NT2/D1 (cell line): ENCODE data around the gene WDR5.

Experiments used
- DNase-seq: peaks from one replicate; pipeline ENCODE4 v3.0.0-alpha.2; 2011; ENCODE audit warnings: low read depth, low spot score
- H3K27me3 ChIP-seq: 2 replicates; pipeline ENCODE4 v1.6.0; 2011; ENCODE audit warnings: mild to moderate bottlenecking; ENCODE audit not compliant: insufficient read length, insufficient read depth
- H3K36me3 ChIP-seq: 2 replicates; pipeline ENCODE4 v1.6.1; 2011; ENCODE audit warnings: mild to moderate bottlenecking, low read length, mixed read lengths; ENCODE audit not compliant: insufficient read depth, insufficient read length
- H3K4me1 ChIP-seq: 2 replicates; pipeline ENCODE4 v1.5.1; 2011; ENCODE audit not compliant: insufficient read depth, insufficient read length
- H3K4me3 ChIP-seq: 2 replicates; pipeline ENCODE4 v1.5.1; 2011; ENCODE audit warnings: low read depth; ENCODE audit not compliant: insufficient read length
- H3K9ac ChIP-seq: 2 replicates; pipeline ENCODE4 v1.6.0; 2011; ENCODE audit warnings: low read depth; ENCODE audit not compliant: insufficient read length
- H3K9me3 ChIP-seq: 2 replicates; pipeline ENCODE4 v1.5.1; 2011; ENCODE audit warnings: mild to moderate bottlenecking, low read length; ENCODE audit not compliant: insufficient read depth
- SUZ12 ChIP-seq: IDR thresholded peaks from 2 replicates; pipeline ENCODE4 v1.6.1; 2011; ENCODE audit not compliant: insufficient read length, insufficient read depth; ENCODE audit errors: extremely low read depth
- YY1 ChIP-seq: IDR thresholded peaks from 2 replicates; pipeline ENCODE4 v1.6.1; 2011; ENCODE audit not compliant: insufficient read length, insufficient read depth
- ZNF274 ChIP-seq: IDR thresholded peaks from 2 replicates; pipeline ENCODE4 v1.6.1; 2011; ENCODE audit warnings: mild to moderate bottlenecking, low read depth, low read length

WDR5 gene

GRCh38 chr9:134145262-134145661 is 9.4 kb downstream of the WDR5 start:
- DNase-seq, result no peak
- Histone ChIP-seq H3K36me3 (peaks cover 90% of the 10 kb centered on the region), H3K27me3 (no peaks in the 10 kb centered on the region), H3K9me3 (no peaks in the 10 kb centered on the region), H3K9ac (no peak overlapping the region), H3K4me1 (no peaks in the 10 kb centered on the region), H3K4me3 (no peak overlapping the region)
- no peak for TF ChIP-seq YY1
- no peak for TF ChIP-seq ZNF274
- TF ChIP-seq SUZ12, result no peak

GRCh38 chr9:134146774-134147493 is 11.1 kb downstream of the WDR5 start:
- H3K36me3 ChIP-seq, result peaks cover 90% of the 10 kb centered on the region
- H3K4me1 ChIP-seq, result peaks cover 9% of the 10 kb centered on the region
- H3K27me3 ChIP-seq, result no peaks in the 10 kb centered on the region
- TF ChIP-seq YY1 (no peak), ZNF274 (no peak), SUZ12 (no peak)
- DNase-seq, result no peak
- no peak overlapping the region for H3K9ac ChIP-seq
- H3K9me3 ChIP-seq, result no peaks in the 10 kb centered on the region
- no peak overlapping the region for H3K4me3 ChIP-seq

- peaks cover 12% of the 10 kb centered on the region for H3K4me1 ChIP-seq
- TF ChIP-seq YY1 (no peak), ZNF274 (no peak), SUZ12 (no peak)
- no peaks in the 10 kb centered on the region for H3K9me3 ChIP-seq
- no peak for DNase-seq
- no peak overlapping the region for H3K9ac ChIP-seq
- H3K4me3 ChIP-seq, result no peak overlapping the region
- H3K36me3 ChIP-seq, result peaks cover 94% of the 10 kb centered on the region
- no peaks in the 10 kb centered on the region for H3K27me3 ChIP-seq
Observed at GRCh38 chr9:134149380-134149779, 13.5 kb downstream of the WDR5 start.

- Histone ChIP-seq H3K27me3 (no peaks in the 10 kb centered on the region), H3K4me1 (peaks cover 12% of the 10 kb centered on the region), H3K9me3 (no peaks in the 10 kb centered on the region), H3K9ac (no peak overlapping the region), H3K4me3 (no peak overlapping the region), H3K36me3 (peaks cover 95% of the 10 kb centered on the region)
- no peak for TF ChIP-seq SUZ12
- no peak for TF ChIP-seq ZNF274
- TF ChIP-seq YY1, result no peak
- DNase-seq, result no peak
Observed at GRCh38 chr9:134150557-134151214, 14.8 kb downstream of the WDR5 start.

GRCh38 chr9:134152022-134152448 is 16.2 kb downstream of the WDR5 start:
- no peaks in the 10 kb centered on the region for H3K9me3 ChIP-seq
- peaks cover 12% of the 10 kb centered on the region for H3K4me1 ChIP-seq
- no peak for DNase-seq
- H3K9ac ChIP-seq, result peak overlapping the region; percentile 21
- no peak overlapping the region for H3K4me3 ChIP-seq
- peaks cover 98% of the 10 kb centered on the region for H3K36me3 ChIP-seq
- TF ChIP-seq SUZ12 (no peak), ZNF274 (no peak), YY1 (no peak)
- H3K27me3 ChIP-seq, result no peaks in the 10 kb centered on the region

- Histone ChIP-seq H3K9me3 (no peaks in the 10 kb centered on the region), H3K36me3 (peaks cover 98% of the 10 kb centered on the region), H3K9ac (peak overlapping the region; percentile 21), H3K4me3 (no peak overlapping the region), H3K27me3 (no peaks in the 10 kb centered on the region), H3K4me1 (peaks cover 12% of the 10 kb centered on the region)
- no peak for DNase-seq
- TF ChIP-seq ZNF274 (no peak), SUZ12 (no peak), YY1 (no peak)
Observed at GRCh38 chr9:134152488-134152887, 16.6 kb downstream of the WDR5 start.

- Histone ChIP-seq H3K4me3 (no peak overlapping the region), H3K4me1 (peaks cover 12% of the 10 kb centered on the region), H3K27me3 (no peaks in the 10 kb centered on the region), H3K9ac (no peak overlapping the region), H3K9me3 (no peaks in the 10 kb centered on the region), H3K36me3 (peaks cover 100% of the 10 kb centered on the region)
- TF ChIP-seq ZNF274, result no peak
- TF ChIP-seq SUZ12, result no peak
- TF ChIP-seq YY1, result no peak
- no peak for DNase-seq
Observed at GRCh38 chr9:134153450-134153849, 17.6 kb downstream of the WDR5 start.
